H7 (cell line): ENCODE measurements around the gene EFNA2. TPM values are rescaled to one million over a fixed set of nuclear protein-coding genes. Genes with fewer than 3 reads are reported as not detected.
A peak's percentile ranks its signal among the peaks of the same experiment; 100 is the strongest.

ENCODE experiments used
- DNase-seq: peaks from one replicate; pipeline ENCODE4 v3.0.0; 2012
- H3K27me3 ChIP-seq: 2 replicates; pipeline ENCODE4 v1.6.0; 2011; ENCODE audit warnings: mild to moderate bottlenecking, low read length; ENCODE audit not compliant: control insufficient read depth, insufficient read depth
- H3K36me3 ChIP-seq: replicated peaks from 2 replicates; pipeline ENCODE4 v1.5.1; 2011; ENCODE audit warnings: low read length; ENCODE audit not compliant: control insufficient read depth, insufficient read depth
- H3K4me3 ChIP-seq: 2 replicates; pipeline ENCODE4 v1.5.1; 2011; ENCODE audit warnings: low read depth, mild to moderate bottlenecking, control low read depth, low read length, moderate library complexity; ENCODE audit not compliant: insufficient read depth
- total RNA-seq: library from RNA; depleted of rRNA; stranded (reverse); fragments of >200 nt; shearing (Covaris generic); gene quantifications from 2 replicates; pipeline ENCODE4 v1.2.3, GENCODE V29; 2014

Gene EFNA2
- total RNA-seq, 1 experiment from 2014 or later: 20.2 TPM

GRCh38 chr19:1253514-1254080, 32.1 kb upstream of the EFNA2 start:
- no peak for DNase-seq
- peaks cover 19% of the 10 kb centered on the region for H3K36me3 ChIP-seq
- H3K4me3 ChIP-seq: no peak overlapping the region
- no peaks in the 10 kb centered on the region for H3K27me3 ChIP-seq

GRCh38 chr19:1254081-1254527, 31.6 kb upstream of the EFNA2 start:
- no peak for DNase-seq
- Histone ChIP-seq H3K4me3 (no peak overlapping the region), H3K27me3 (no peaks in the 10 kb centered on the region), H3K36me3 (peaks cover 19% of the 10 kb centered on the region)

GRCh38 chr19:1254530-1255185, 31.0 kb upstream of the EFNA2 start:
- Histone ChIP-seq H3K36me3 (peaks cover 19% of the 10 kb centered on the region), H3K27me3 (no peaks in the 10 kb centered on the region), H3K4me3 (no peak overlapping the region)
- DNase-seq: no peak

- H3K27me3 ChIP-seq: no peaks in the 10 kb centered on the region
- H3K36me3 ChIP-seq: peaks cover 19% of the 10 kb centered on the region
- H3K4me3 ChIP-seq: no peak overlapping the region
- DNase-seq: no peak
Observed at GRCh38 chr19:1255186-1256161, 30.2 kb upstream of the EFNA2 start.

- Histone ChIP-seq H3K4me3 (no peak overlapping the region), H3K36me3 (peaks cover 19% of the 10 kb centered on the region), H3K27me3 (no peaks in the 10 kb centered on the region)
- DNase-seq: no peak
Observed at GRCh38 chr19:1256646-1257474, 28.8 kb upstream of the EFNA2 start.

GRCh38 chr19:1257475-1258162, 28.1 kb upstream of the EFNA2 start:
- peaks cover 19% of the 10 kb centered on the region for H3K36me3 ChIP-seq
- H3K27me3 ChIP-seq: no peaks in the 10 kb centered on the region
- DNase-seq: no peak
- H3K4me3 ChIP-seq: no peak overlapping the region

- Histone ChIP-seq H3K27me3 (no peaks in the 10 kb centered on the region), H3K36me3 (peaks cover 19% of the 10 kb centered on the region), H3K4me3 (no peak overlapping the region)
- DNase-seq: no peak
Observed at GRCh38 chr19:1258163-1258492, 27.5 kb upstream of the EFNA2 start.

- no peak for DNase-seq
- H3K27me3 ChIP-seq: no peaks in the 10 kb centered on the region
- H3K36me3 ChIP-seq: peaks cover 19% of the 10 kb centered on the region
- H3K4me3 ChIP-seq: no peak overlapping the region
Observed at GRCh38 chr19:1258707-1259205, 26.9 kb upstream of the EFNA2 start.

GRCh38 chr19:1259206-1259875, 26.3 kb upstream of the EFNA2 start:
- Histone ChIP-seq H3K36me3 (peaks cover 20% of the 10 kb centered on the region), H3K4me3 (peak overlapping the region; percentile 3; the same call in 1 of the 2 replicates), H3K27me3 (no peaks in the 10 kb centered on the region)
- DNase-seq: peak; percentile 87

- DNase-seq: peak; percentile 85
- no peaks in the 10 kb centered on the region for H3K27me3 ChIP-seq
- H3K36me3 ChIP-seq: peaks cover 13% of the 10 kb centered on the region
- peak overlapping the region; percentile 33 for H3K4me3 ChIP-seq
Observed at GRCh38 chr19:1259876-1260748, 25.6 kb upstream of the EFNA2 start.

- no peaks in the 10 kb centered on the region for H3K27me3 ChIP-seq
- peak overlapping the region; percentile 78 for H3K4me3 ChIP-seq
- DNase-seq: peak; percentile 100
- H3K36me3 ChIP-seq: peaks cover 7% of the 10 kb centered on the region
Observed at GRCh38 chr19:1260749-1261537, 24.7 kb upstream of the EFNA2 start.

GRCh38 chr19:1261538-1261797, 24.2 kb upstream of the EFNA2 start:
- no peaks in the 10 kb centered on the region for H3K27me3 ChIP-seq
- peak overlapping the region; percentile 78 for H3K4me3 ChIP-seq
- DNase-seq: peak; percentile 81

More at GRCh38 chr19:1261538-1261797, 24.2 kb upstream of the EFNA2 start:
- H3K36me3 ChIP-seq: peaks cover 6% of the 10 kb centered on the region
